Stimulated activated CD4-positive, alpha-beta T cell treated with anti-CD3 and anti-CD28 coated beads, Interleukin-1b, Interleukin-23, amount 100 ng/mL, for 24 hours (primary cell): ENCODE results near the gene AKAP6.

Experiments used
- DNase-seq, 4 experiments: peaks; one replicate each; pipeline ENCODE4 v3.0.0-alpha.2; 2020; ENCODE audit warnings: low read depth in 4 of 4, low spot score in 1 of 4

Gene AKAP6, protein sequence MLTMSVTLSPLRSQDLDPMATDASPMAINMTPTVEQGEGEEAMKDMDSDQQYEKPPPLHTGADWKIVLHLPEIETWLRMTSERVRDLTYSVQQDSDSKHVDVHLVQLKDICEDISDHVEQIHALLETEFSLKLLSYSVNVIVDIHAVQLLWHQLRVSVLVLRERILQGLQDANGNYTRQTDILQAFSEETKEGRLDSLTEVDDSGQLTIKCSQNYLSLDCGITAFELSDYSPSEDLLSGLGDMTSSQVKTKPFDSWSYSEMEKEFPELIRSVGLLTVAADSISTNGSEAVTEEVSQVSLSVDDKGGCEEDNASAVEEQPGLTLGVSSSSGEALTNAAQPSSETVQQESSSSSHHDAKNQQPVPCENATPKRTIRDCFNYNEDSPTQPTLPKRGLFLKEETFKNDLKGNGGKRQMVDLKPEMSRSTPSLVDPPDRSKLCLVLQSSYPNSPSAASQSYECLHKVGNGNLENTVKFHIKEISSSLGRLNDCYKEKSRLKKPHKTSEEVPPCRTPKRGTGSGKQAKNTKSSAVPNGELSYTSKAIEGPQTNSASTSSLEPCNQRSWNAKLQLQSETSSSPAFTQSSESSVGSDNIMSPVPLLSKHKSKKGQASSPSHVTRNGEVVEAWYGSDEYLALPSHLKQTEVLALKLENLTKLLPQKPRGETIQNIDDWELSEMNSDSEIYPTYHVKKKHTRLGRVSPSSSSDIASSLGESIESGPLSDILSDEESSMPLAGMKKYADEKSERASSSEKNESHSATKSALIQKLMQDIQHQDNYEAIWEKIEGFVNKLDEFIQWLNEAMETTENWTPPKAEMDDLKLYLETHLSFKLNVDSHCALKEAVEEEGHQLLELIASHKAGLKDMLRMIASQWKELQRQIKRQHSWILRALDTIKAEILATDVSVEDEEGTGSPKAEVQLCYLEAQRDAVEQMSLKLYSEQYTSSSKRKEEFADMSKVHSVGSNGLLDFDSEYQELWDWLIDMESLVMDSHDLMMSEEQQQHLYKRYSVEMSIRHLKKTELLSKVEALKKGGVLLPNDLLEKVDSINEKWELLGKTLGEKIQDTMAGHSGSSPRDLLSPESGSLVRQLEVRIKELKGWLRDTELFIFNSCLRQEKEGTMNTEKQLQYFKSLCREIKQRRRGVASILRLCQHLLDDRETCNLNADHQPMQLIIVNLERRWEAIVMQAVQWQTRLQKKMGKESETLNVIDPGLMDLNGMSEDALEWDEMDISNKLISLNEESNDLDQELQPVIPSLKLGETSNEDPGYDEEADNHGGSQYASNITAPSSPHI (N-terminal part only)

GRCh38 chr14:32329146-32329545, at the start of gene AKAP6:
AKAP6 (plus strand) TSS chr14:32329298; CDS start chr14:32433494, 104,196 bp downstream.
- no peak for DNase-seq

DNA sequence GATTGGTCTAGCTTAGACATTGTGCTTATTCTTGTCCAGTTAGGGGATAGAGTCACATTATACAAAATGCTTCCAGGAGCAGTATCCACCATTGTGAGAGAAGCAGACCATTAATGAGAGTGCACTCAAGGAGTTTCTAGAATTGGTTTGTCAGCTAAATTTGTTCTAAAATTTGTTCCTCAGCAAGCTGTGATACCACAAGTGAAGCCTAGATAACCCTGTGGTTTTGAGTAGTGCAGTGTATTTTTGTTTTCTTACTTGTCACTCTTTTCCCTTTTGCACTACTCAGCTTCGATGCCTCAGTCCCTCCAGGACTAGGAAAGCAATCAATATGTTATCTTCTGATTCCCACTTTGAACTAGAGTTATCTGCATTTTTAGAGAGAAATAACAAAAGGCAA, 42.5 kb upstream of the AKAP6 start:
- no peak for DNase-seq

- DNase-seq: no peak
These were observed 32.7 kb upstream of the AKAP6 start for GRCh38 chr14:32296366-32296765.

GRCh38 chr14:32298346-32298745, 30.8 kb upstream of the AKAP6 start:
- DNase-seq: no peak

DNA sequence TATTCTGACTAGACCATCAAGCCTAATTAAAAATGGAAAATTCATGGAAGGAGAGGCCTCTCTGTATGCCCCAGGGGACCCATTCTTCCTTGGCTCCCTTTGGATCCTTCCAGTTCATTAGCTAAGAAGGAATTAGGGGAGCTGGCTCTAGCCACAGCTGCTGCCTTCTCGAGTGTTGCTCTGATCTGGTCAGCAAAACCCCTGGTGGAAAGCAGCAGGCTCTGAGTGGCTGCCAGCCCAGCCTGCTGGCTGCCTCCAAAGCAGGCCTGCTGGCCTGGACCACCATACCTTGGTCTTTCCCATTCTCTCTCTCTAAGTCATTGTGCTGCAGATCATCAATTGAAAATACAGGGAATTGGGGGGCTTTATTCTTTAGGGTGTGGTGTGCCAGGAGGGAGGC, 29.0 kb upstream of the AKAP6 start:
- no peak for DNase-seq

- DNase-seq: no peak
These were observed 25.2 kb upstream of the AKAP6 start for GRCh38 chr14:32303865-32304264.

DNA sequence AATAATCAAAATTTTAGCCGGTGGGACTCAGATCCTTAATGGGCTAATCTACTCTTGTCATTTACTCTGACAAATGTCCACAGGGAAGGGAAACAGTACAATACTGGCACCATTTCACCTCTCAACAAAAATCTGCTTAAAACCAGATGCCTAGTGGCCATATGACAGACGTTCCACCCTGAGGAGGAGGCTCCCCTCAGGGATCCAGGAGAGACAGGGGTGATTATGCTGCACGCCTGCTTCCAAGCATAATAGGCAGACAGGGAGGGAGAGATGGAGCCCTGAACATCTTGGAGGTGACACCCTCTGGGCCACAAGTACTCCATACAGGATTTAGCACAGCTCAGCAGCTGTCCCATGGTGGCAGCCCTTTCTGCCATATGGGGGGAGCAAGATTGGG, 24.8 kb upstream of the AKAP6 start:
- DNase-seq: no peak

DNA sequence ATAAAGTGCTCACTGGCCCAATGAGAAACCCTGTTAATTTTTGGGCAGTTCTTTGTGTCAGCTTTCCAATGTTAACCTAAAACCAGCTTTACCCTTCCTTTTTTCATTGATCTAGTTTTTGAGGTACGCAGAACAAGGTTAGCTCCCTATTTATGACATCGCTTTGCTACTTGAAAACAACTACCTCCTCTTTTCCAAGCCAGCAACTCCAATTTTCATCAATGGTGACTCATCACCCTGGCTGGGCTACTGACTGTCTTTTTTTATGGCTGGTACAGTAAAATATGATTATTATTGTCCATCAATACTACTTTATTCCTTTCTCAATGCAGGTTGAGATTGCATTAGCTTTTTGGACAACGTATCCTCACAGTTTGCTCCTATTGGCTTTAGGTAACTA, 22.5 kb upstream of the AKAP6 start:
- no peak for DNase-seq

- no peak for DNase-seq
These were observed 21.1 kb upstream of the AKAP6 start for GRCh38 chr14:32307881-32308582.

- DNase-seq: no peak
These were observed 18.2 kb upstream of the AKAP6 start for GRCh38 chr14:32310876-32311275.

GRCh38 chr14:32311294-32312009, 17.6 kb upstream of the AKAP6 start:
- DNase-seq: no peak

DNA sequence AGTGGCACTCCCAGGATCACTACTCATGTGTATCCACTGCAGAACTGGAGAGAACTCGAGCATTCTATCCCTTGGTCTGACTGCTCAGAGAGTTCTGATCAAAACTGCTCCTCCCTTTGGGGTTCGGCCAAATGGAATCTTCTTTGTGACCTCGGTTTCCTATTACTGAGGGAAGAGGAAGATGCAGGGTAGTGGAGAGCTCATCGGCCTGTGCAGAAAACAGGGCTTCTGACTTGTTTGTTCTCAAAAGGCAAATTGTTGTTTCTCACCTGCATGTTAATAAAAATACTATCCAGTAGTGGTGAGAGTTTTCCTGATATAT, 17.1 kb upstream of the AKAP6 start:
- DNase-seq: no peak

DNA sequence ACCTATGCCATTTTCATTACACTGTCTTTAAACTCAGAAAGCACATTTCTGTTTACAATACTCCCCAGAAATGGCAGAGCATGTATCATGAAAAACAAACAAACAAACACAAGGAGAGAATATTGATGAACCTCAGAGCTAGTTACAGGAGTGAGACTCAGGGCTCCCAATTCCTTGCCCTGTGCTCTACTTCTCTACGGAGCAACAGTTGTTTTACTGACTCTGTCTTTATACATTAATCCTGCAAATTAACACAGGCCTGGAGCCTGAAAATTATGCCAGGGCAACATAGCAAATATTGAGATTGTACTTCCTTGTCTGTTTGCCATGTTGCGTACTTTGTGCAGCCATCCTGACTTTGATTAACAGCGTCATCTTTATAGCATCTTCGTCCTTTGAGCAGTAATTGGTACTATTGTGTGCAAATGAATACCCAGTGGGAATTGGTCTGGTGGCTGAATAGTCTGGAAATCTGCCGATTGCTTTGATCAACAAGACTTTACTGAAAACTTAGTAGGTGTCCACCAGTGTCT, 15.2 kb upstream of the AKAP6 start:
- no peak for DNase-seq

GRCh38 chr14:32318087-32318795, 10.9 kb upstream of the AKAP6 start:
- DNase-seq: no peak

- no peak for DNase-seq
These were observed 9.6 kb upstream of the AKAP6 start for GRCh38 chr14:32319368-32320049.

DNA sequence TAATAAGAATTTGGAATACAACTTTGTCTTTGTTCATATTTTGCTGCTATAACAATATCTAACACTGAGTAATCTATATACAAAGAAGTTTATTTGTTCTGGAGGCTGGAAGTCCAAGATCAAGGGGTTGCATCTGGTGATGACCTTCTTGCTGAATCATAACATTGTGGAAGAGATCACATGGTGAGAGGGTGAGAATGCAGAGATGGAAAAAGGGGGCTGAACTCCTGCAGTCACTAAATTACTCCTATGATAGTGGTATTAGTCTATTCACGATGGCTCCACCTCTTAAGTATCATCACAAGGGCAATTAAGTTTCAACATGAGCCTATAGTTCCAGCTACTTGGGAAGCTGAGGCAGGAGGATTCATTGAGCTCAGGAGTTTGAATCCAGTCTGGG, 4.5 kb upstream of the AKAP6 start:
- no peak for DNase-seq

DNA sequence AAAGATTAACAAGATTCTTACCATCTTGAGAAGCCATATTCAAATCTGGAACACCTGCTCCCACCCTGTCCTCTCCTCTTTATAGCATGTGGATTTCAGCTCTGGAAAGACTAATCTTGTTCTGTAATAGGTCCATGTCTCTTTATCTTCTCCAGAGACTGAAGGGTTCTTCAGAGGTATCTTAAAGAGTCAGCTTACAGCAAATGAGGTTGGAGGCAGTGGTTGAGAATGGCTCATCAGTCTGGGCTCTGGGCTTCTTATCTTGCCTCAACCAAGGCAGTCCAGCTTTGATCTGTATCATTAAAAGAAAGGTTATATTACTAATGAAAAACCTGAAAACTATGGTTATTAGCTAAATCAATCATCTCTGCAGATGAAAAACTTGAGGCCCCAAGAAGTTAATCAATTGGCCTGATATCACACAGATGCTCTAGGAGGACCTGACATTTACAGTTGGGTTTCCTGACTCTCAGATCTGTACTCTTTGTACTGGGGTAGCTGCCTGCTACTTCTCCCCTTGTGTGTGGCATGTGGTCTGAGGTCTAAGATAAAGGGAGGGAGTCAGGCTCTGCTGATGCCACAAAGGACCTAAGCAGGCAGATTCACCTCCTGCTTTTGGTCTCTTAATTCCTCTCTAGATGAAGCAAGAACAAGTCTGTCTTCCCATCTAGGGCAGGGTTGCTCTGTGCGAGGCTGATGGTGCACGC, 1.7 kb upstream of the AKAP6 start:
- no peak for DNase-seq

DNA sequence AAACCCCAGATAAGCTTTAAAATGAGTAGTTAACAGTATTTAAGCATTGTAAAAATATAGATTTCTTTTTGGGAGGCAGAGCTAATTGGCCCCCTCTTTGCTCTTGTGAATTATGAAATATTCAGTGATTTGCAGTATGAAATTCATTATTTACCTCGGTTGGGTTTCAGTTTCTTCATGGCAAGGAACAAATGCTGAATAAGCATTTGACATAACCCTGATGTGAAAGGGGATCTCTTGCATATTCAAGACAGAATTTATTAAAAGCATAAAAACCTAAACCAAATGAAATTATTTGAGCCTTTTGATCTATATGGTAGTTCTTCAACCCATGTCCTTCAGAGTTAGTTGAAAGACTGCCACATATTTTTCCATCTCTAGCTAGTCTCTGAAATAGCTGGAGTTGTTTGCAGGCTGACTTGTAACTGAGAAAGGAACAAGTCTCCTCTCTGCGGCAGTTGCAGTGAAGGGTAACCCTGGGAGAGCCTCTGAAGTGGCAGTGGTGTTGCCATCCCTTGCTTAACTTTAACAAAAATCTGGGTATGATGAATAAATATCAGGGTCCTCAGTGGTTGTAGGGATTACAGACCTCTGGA, 690 bp downstream of the AKAP6 start:
- DNase-seq: no peak
